OCI-LY1 (cell line): Measurements from ENCODE around the gene NFAM1.

Experiments
- H2AFZ ChIP-seq: fragments of 200-600 bp; sonication (generic), shearing (Covaris generic); 2 replicates; pipeline ENCODE4 v1.6.0; 2014; ENCODE audit warnings: antibody characterized with exemption, mild to moderate bottlenecking, low read length
- H3F3A ChIP-seq: fragments of 200-600 bp; sonication (generic), shearing (Covaris generic); 2 replicates; pipeline ENCODE4 v1.6.0; 2014; ENCODE audit warnings: mild to moderate bottlenecking, antibody characterized with exemption, low read length, moderate library complexity; ENCODE audit not compliant: insufficient read depth
- H3K27ac ChIP-seq: fragments of 200-600 bp; sonication (generic); 2 replicates; pipeline ENCODE4 v1.5.1; 2014; ENCODE audit warnings: low read length, mixed run types, mild to moderate bottlenecking, low read depth; ENCODE audit not compliant: poor library complexity, severe bottlenecking
- H3K27me3 ChIP-seq: fragments of 200-600 bp; sonication (generic); 2 replicates; pipeline ENCODE4 v1.6.0; 2014; ENCODE audit warnings: antibody characterized with exemption, mild to moderate bottlenecking, low read length, moderate library complexity; ENCODE audit not compliant: insufficient read depth
- H3K36me3 ChIP-seq: fragments of 200-600 bp; sonication (generic); 2 replicates; pipeline ENCODE4 v1.6.1; 2014; ENCODE audit warnings: mild to moderate bottlenecking, antibody characterized with exemption, low read length, moderate library complexity, mixed read lengths; ENCODE audit not compliant: insufficient read depth
- H3K4me1 ChIP-seq: fragments of 200-600 bp; sonication (generic); 2 replicates; pipeline ENCODE4 v1.5.1; 2014; ENCODE audit warnings: mild to moderate bottlenecking, low read length, moderate library complexity; ENCODE audit not compliant: insufficient read depth, severe bottlenecking
- H3K4me2 ChIP-seq: fragments of 200-600 bp; sonication (generic), shearing (Covaris generic); 2 replicates; pipeline ENCODE4 v1.6.1; 2014; ENCODE audit warnings: low read length
- H3K4me3 ChIP-seq: fragments of 200-600 bp; sonication (generic); 2 replicates; pipeline ENCODE4 v1.5.1; 2014; ENCODE audit warnings: low read length, low read depth, mild to moderate bottlenecking, mixed read lengths; ENCODE audit not compliant: poor library complexity, severe bottlenecking
- H3K79me2 ChIP-seq: fragments of 200-600 bp; shearing (Covaris generic); 2 replicates; pipeline ENCODE4 v1.6.1; 2016; ENCODE audit warnings: mixed run types, low read length, mixed read lengths; ENCODE audit not compliant: insufficient read depth
- H3K9ac ChIP-seq: fragments of 200-600 bp; sonication (generic), shearing (Covaris generic); 2 replicates; pipeline ENCODE4 v1.6.1; 2014; ENCODE audit warnings: mild to moderate bottlenecking, low read length, mixed read lengths
- H3K9me2 ChIP-seq: fragments of 200-600 bp; sonication (generic), shearing (Covaris generic); 2 replicates; pipeline ENCODE4 v1.6.1; 2014; ENCODE audit warnings: low read depth, mild to moderate bottlenecking, low read length, mixed read lengths
- H3K9me3 ChIP-seq: fragments of 200-600 bp; shearing (Covaris generic); 2 replicates; pipeline ENCODE4 v1.6.1; 2014; ENCODE audit warnings: low read length, mixed read lengths
- H4K20me1 ChIP-seq: fragments of 200-600 bp; sonication (generic), shearing (Covaris generic); 2 replicates; pipeline ENCODE4 v1.6.0; 2016; ENCODE audit warnings: mild to moderate bottlenecking, low read length; ENCODE audit not compliant: insufficient read depth
- CTCF ChIP-seq: fragments of 200-600 bp; sonication (generic), shearing (Covaris generic); IDR thresholded peaks from 2 replicates; pipeline ENCODE4 v1.5.1; 2017; ENCODE audit warnings: mild to moderate bottlenecking, antibody characterized with exemption, low read length, moderate library complexity, mixed read lengths
- EZH2 ChIP-seq: fragments of 200-600 bp; sonication (generic), shearing (Covaris generic); IDR thresholded peaks from 2 replicates; pipeline ENCODE4 v1.8.0; 2017; ENCODE audit warnings: borderline replicate concordance, mixed run types, mild to moderate bottlenecking, antibody characterized with exemption, low read length, moderate library complexity, mixed read lengths

Gene NFAM1

GRCh38 chr22:42357221-42357620 is 75.0 kb downstream of the NFAM1 start:
- H3F3A ChIP-seq = no peaks in the 10 kb centered on the region
- H3K4me1 ChIP-seq = no peaks in the 10 kb centered on the region
- H3K27me3 ChIP-seq = peaks cover 29% of the 10 kb centered on the region
- no peak overlapping the region for H3K27ac ChIP-seq
- H3K4me2 ChIP-seq = no peak overlapping the region
- H2AFZ ChIP-seq = no peak overlapping the region
- no peaks in the 10 kb centered on the region for H3K79me2 ChIP-seq
- H4K20me1 ChIP-seq = no peaks in the 10 kb centered on the region
- H3K9me3 ChIP-seq = no peaks in the 10 kb centered on the region
- no peaks in the 10 kb centered on the region for H3K9me2 ChIP-seq
- no peak overlapping the region for H3K4me3 ChIP-seq
- H3K36me3 ChIP-seq = no peaks in the 10 kb centered on the region
- no peak overlapping the region for H3K9ac ChIP-seq
- no peak for TF ChIP-seq EZH2
- TF ChIP-seq CTCF = no peak

GRCh38 chr22:42356533-42356932 is 75.7 kb downstream of the NFAM1 start:
- Histone ChIP-seq H3F3A (no peaks in the 10 kb centered on the region), H3K4me3 (no peak overlapping the region), H3K4me2 (no peak overlapping the region), H4K20me1 (no peaks in the 10 kb centered on the region), H3K9me3 (no peaks in the 10 kb centered on the region), H3K9ac (no peak overlapping the region), H3K4me1 (no peaks in the 10 kb centered on the region), H3K27me3 (peaks cover 35% of the 10 kb centered on the region), H3K36me3 (no peaks in the 10 kb centered on the region), H3K9me2 (no peaks in the 10 kb centered on the region), H3K27ac (no peak overlapping the region), H3K79me2 (no peaks in the 10 kb centered on the region), H2AFZ (no peak overlapping the region)
- TF ChIP-seq EZH2 (no peak), CTCF (no peak)

- no peaks in the 10 kb centered on the region for H3K79me2 ChIP-seq
- no peak overlapping the region for H3K9ac ChIP-seq
- H3K36me3 ChIP-seq = no peaks in the 10 kb centered on the region; the same call in 1 of the 2 replicates
- no peaks in the 10 kb centered on the region for H3K4me1 ChIP-seq
- no peaks in the 10 kb centered on the region for H4K20me1 ChIP-seq
- no peaks in the 10 kb centered on the region for H3K9me2 ChIP-seq
- H3K4me2 ChIP-seq = no peak overlapping the region
- H2AFZ ChIP-seq = no peak overlapping the region
- H3F3A ChIP-seq = no peaks in the 10 kb centered on the region
- peaks cover 3% of the 10 kb centered on the region; the same call in 1 of the 2 replicates for H3K9me3 ChIP-seq
- H3K27me3 ChIP-seq = peaks cover 31% of the 10 kb centered on the region
- H3K27ac ChIP-seq = no peak overlapping the region
- no peak for TF ChIP-seq EZH2
- no peak for TF ChIP-seq CTCF
- no peak overlapping the region for H3K4me3 ChIP-seq
Measured at GRCh38 chr22:42353883-42354727, 78.1 kb downstream of the NFAM1 start.
